ENCODE data around the gene DES. TPM values are rescaled to one million over a fixed set of nuclear protein-coding genes. Genes with fewer than 3 reads are reported as not detected.

Gene DES
- total RNA-seq, 1 experiment from 2014 or later: 1.6 TPM

- peaks cover 28% of the 10 kb centered on the region for H3K4me1 Mint-ChIP-seq
- no peak overlapping the region for H3K4me3 Mint-ChIP-seq
- peaks cover 36% of the 10 kb centered on the region for H3K27me3 Mint-ChIP-seq (ENCODE audit: low read depth)
- ATAC-seq: no peak
- ChIA-PET CTCF (interaction anchor here (0.5 to 5.6 kb wide), 23 partner anchors 10 to 1159 kb away, joined by 3 to 77 read pairs (median 4); partner anchors contain the start of genes DNPEP and SPEG), POLR2A (interaction anchor here (0.7 kb wide), 1 partner anchor 139 kb away, joined by 3 read pairs; no protein-coding TSS in a partner anchor)
- no peak for DNase-seq (ENCODE audit: low spot score)
- H3K27ac Mint-ChIP-seq: no peak overlapping the region
- H3K36me3 Mint-ChIP-seq: no peaks in the 10 kb centered on the region
- H3K9me3 Mint-ChIP-seq: no peaks in the 10 kb centered on the region
- TF ChIP-seq ZNF281 (CRISPR knock-in tag; IDR thresholded peaks at IDR 0.05) (0 out of 2 replicates have a peak, but pooled peaks have one; percentile 33), HMGA2 (CRISPR knock-in tag; IDR thresholded peaks at IDR 0.05) (no peak), ESRRA (CRISPR knock-in tag; IDR thresholded peaks at IDR 0.05; ENCODE audit: borderline replicate concordance) (no peak), ATF3 (CRISPR knock-in tag; conservative IDR thresholded peaks at IDR 0.05) (no peak), IRF1 (CRISPR knock-in tag; IDR thresholded peaks at IDR 0.05) (peak; percentile 46; the same call in 1 of the 2 replicates)
These were observed 791 bp downstream of the DES start for GRCh38 chr2:219419012-219419324.

- POLR2A ChIA-PET: interaction anchor here (1.2 kb wide), 1 partner anchor 14 kb away, joined by 4 read pairs; no protein-coding TSS in a partner anchor
- ATAC-seq (peak; percentile 9; the same call in 1 of the 2 replicates), DNase-seq (ENCODE audit: low spot score) (no peak)
- H3K4me3 Mint-ChIP-seq: no peak overlapping the region
- H3K27me3 Mint-ChIP-seq (ENCODE audit: low read depth): peaks cover 36% of the 10 kb centered on the region
- CTCF ChIA-PET: interaction anchor here (0.9 to 5.6 kb wide), 18 partner anchors 11 to 543 kb away, joined by 3 to 77 read pairs (median 8); partner anchors contain the start of genes DNPEP and SPEG
- peaks cover 28% of the 10 kb centered on the region for H3K4me1 Mint-ChIP-seq
- no peak overlapping the region for H3K27ac Mint-ChIP-seq
- no peaks in the 10 kb centered on the region for H3K36me3 Mint-ChIP-seq
- no peak for TF ChIP-seq ATF1 (CRISPR knock-in tag; IDR thresholded peaks at IDR 0.05)
- TF ChIP-seq ZNF512 (CRISPR knock-in tag; IDR thresholded peaks at IDR 0.05; ENCODE audit: borderline replicate concordance): no peak
- no peak for TF ChIP-seq STAT6 (CRISPR knock-in tag; conservative IDR thresholded peaks at IDR 0.05; ENCODE audit: low read depth)
- H3K9me3 Mint-ChIP-seq: no peaks in the 10 kb centered on the region
These were observed 1.4 kb downstream of the DES start for GRCh38 chr2:219419331-219420197.

- Mint-ChIP-seq H3K4me3 (no peak overlapping the region), H3K9me3 (no peaks in the 10 kb centered on the region), H3K4me1 (peaks cover 22% of the 10 kb centered on the region), H3K36me3 (no peaks in the 10 kb centered on the region), H3K27ac (no peak overlapping the region), H3K27me3 (ENCODE audit: low read depth) (peaks cover 36% of the 10 kb centered on the region)
- no peak for ATAC-seq
- CTCF ChIA-PET: interaction anchor here (1.5 to 5.6 kb wide), 3 partner anchors 17 to 89 kb away, joined by 6 to 77 read pairs (median 47); no protein-coding TSS in a partner anchor
- DNase-seq (ENCODE audit: low spot score): no peak
- POLR2A ChIA-PET: interaction anchor here (1.2 kb wide), 1 partner anchor 13 kb away, joined by 4 read pairs; no protein-coding TSS in a partner anchor
- TF ChIP-seq JAZF1 (CRISPR knock-in tag; IDR thresholded peaks at IDR 0.05) (no peak), RELA (CRISPR knock-in tag; IDR thresholded peaks at IDR 0.05; ENCODE audit: borderline replicate concordance) (no peak), FOXP1 (CRISPR knock-in tag; IDR thresholded peaks at IDR 0.05; ENCODE audit: borderline replicate concordance) (no peak), AFF4 (CRISPR knock-in tag; IDR thresholded peaks at IDR 0.05; ENCODE audit: borderline replicate concordance) (no peak), MYBL2 (CRISPR knock-in tag; IDR thresholded peaks at IDR 0.05) (no peak), STAT6 (CRISPR knock-in tag; conservative IDR thresholded peaks at IDR 0.05; ENCODE audit: low read depth) (no peak), ESRRA (CRISPR knock-in tag; IDR thresholded peaks at IDR 0.05; ENCODE audit: borderline replicate concordance) (no peak)
These were observed 2.5 kb downstream of the DES start for GRCh38 chr2:219420687-219421086.

Measured in WTC11 (cell line).